Trophoblast cell (in vitro differentiated cells and primary cell): Measurements from ENCODE around the gene MTFR1L.

Experiments
- DNase-seq, 2 donors: peaks; one replicate each; pipeline ENCODE4 v3.0.0-alpha.2; 2016
- H2AFZ ChIP-seq: 2 replicates; pipeline ENCODE4 v1.6.1; 2013; ENCODE audit warnings: low read length, moderate library complexity, mild to moderate bottlenecking; ENCODE audit not compliant: insufficient read depth, poor library complexity
- H2AK5ac ChIP-seq: 2 replicates; pipeline ENCODE4 v1.6.1; 2013; ENCODE audit warnings: mild to moderate bottlenecking, low read length
- H2BK120ac ChIP-seq: 2 replicates; pipeline ENCODE4 v1.6.1; 2013; ENCODE audit warnings: low read length, mild to moderate bottlenecking, moderate library complexity; ENCODE audit not compliant: insufficient read depth, poor library complexity
- H2BK12ac ChIP-seq: 2 replicates; pipeline ENCODE4 v1.6.1; 2013; ENCODE audit warnings: mild to moderate bottlenecking, low read length, moderate library complexity
- H2BK5ac ChIP-seq: 2 replicates; pipeline ENCODE4 v1.6.1; 2013; ENCODE audit warnings: low read length, low read depth, moderate library complexity, mild to moderate bottlenecking; ENCODE audit not compliant: poor library complexity
- H3K14ac ChIP-seq: 2 replicates; pipeline ENCODE4 v1.6.1; 2013; ENCODE audit warnings: mild to moderate bottlenecking, low read length
- H3K18ac ChIP-seq: 2 replicates; pipeline ENCODE4 v1.6.1; 2013; ENCODE audit warnings: mild to moderate bottlenecking, low read length
- H3K23ac ChIP-seq: 2 replicates; pipeline ENCODE4 v1.6.1; 2013; ENCODE audit warnings: low read length
- H3K27ac ChIP-seq: 2 replicates; pipeline ENCODE4 v1.5.1; 2013; ENCODE audit warnings: low read depth, mild to moderate bottlenecking, inconsistent platforms, low read length, moderate library complexity
- H3K27me3 ChIP-seq: 2 replicates; pipeline ENCODE4 v1.6.1; 2013; ENCODE audit warnings: inconsistent platforms, mild to moderate bottlenecking, low read length, moderate library complexity; ENCODE audit not compliant: insufficient read depth
- H3K36me3 ChIP-seq, 2 experiments: 1 replicate in 1 of 2; 2 replicates in 1 of 2; pipeline ENCODE4 v1.6.1; 2013; ENCODE audit warnings: low read length in 2 of 2, mild to moderate bottlenecking in 2 of 2, moderate library complexity in 1 of 2; ENCODE audit not compliant: insufficient read depth in 2 of 2, control insufficient read depth in 1 of 2
- H3K4ac ChIP-seq: 2 replicates; pipeline ENCODE4 v1.6.1; 2013; ENCODE audit warnings: low read depth, mild to moderate bottlenecking, low read length, moderate library complexity
- H3K4me1 ChIP-seq, 2 experiments: 1 replicate in 1 of 2; 2 replicates in 1 of 2; pipeline ENCODE4 v1.6.1; 2013; ENCODE audit warnings: low read length in 2 of 2, mild to moderate bottlenecking in 2 of 2, moderate library complexity in 1 of 2; ENCODE audit not compliant: insufficient read depth in 2 of 2, control insufficient read depth in 1 of 2
- H3K4me2 ChIP-seq: 2 replicates; pipeline ENCODE4 v1.6.1; 2013; ENCODE audit warnings: inconsistent platforms, mild to moderate bottlenecking, low read length, moderate library complexity
- H3K4me3 ChIP-seq: 2 replicates; pipeline ENCODE4 v1.5.1; 2013; ENCODE audit warnings: mild to moderate bottlenecking, low read depth, low read length, inconsistent platforms
- H3K79me1 ChIP-seq: one replicate; pipeline ENCODE4 v1.6.1; 2013; ENCODE audit warnings: low read length
- H3K79me2 ChIP-seq: 2 replicates; pipeline ENCODE4 v1.6.1; 2013; ENCODE audit warnings: low read length, mild to moderate bottlenecking; ENCODE audit not compliant: control insufficient read depth, insufficient read depth, poor library complexity
- H3K9ac ChIP-seq: 2 replicates; pipeline ENCODE4 v1.6.1; 2013; ENCODE audit warnings: mild to moderate bottlenecking, low read length
- H3K9me3 ChIP-seq: 2 replicates; pipeline ENCODE4 v1.6.1; 2013; ENCODE audit warnings: low read depth, mild to moderate bottlenecking, control low read depth, inconsistent platforms, low read length; ENCODE audit not compliant: insufficient read depth
- H4K12ac ChIP-seq: 2 replicates; pipeline ENCODE4 v1.6.1; 2013; ENCODE audit warnings: low read depth, mild to moderate bottlenecking, low read length, moderate library complexity
- H4K8ac ChIP-seq: 2 replicates; pipeline ENCODE4 v1.6.1; 2013; ENCODE audit warnings: low read depth, mild to moderate bottlenecking, low read length, moderate library complexity
- H4K91ac ChIP-seq: one replicate; pipeline ENCODE4 v1.6.1; 2013; ENCODE audit warnings: low read depth, mild to moderate bottlenecking, low read length, moderate library complexity
- WGBS: extraction: QIAGEN DNeasy Blood & Tissue Kit; methylation state at CpG from one replicate; pipeline ENCODE4 v1.1.7; 2013; ENCODE audit warnings: missing lambda C conversion rate; ENCODE audit not compliant: insufficient read length, insufficient coverage; ENCODE audit errors: extremely low coverage; 5-methylcytosine and 5-hydroxymethylcytosine counted together

MTFR1L gene

DNA sequence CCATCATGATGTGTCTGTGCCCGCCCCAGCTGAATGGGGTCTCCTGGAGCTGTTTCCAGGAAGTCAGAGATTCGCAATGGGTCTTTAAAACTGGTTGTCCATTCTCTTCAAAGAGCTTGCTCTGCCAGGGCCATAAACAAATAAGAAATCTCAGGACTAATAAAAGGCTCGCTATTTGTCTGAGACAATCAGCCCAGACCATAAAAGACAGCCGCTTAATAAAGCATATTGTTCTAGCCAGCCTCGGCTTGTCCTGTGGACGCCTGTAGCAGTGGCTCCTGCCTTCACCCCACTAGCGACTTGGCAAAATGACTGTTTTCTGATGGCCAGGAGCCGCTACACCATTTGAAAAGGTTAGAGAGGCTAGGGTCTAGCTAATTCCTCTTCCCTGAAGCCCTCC is 40.4 kb upstream of the MTFR1L start:
- Histone ChIP-seq H2BK5ac (no peak overlapping the region), H3K79me1 (no peaks in the 10 kb centered on the region), H3K14ac (no peak overlapping the region), H2AFZ (no peak overlapping the region), H3K27me3 (no peaks in the 10 kb centered on the region), H3K27ac (no peak overlapping the region), H3K9ac (no peak overlapping the region), H4K91ac (no peak overlapping the region), H4K12ac (no peak overlapping the region), H2AK5ac (no peak overlapping the region), H4K8ac (no peak overlapping the region), H3K79me2 (no peaks in the 10 kb centered on the region), H3K4ac (no peak overlapping the region), H3K23ac (no peak overlapping the region), H3K18ac (no peak overlapping the region), H3K9me3 (no peaks in the 10 kb centered on the region), H2BK120ac (no peak overlapping the region), H3K36me3 (no peaks in the 10 kb centered on the region), H2BK12ac (no peak overlapping the region), H3K4me3 (no peak overlapping the region), H3K4me2 (no peak overlapping the region), H3K4me1 (peaks cover 16 to 18% of the 10 kb centered on the region in 2 experiments)
- DNase-seq, result no peak
- no CpG with 5 or more reads among the region's 8 CpGs for WGBS

DNA sequence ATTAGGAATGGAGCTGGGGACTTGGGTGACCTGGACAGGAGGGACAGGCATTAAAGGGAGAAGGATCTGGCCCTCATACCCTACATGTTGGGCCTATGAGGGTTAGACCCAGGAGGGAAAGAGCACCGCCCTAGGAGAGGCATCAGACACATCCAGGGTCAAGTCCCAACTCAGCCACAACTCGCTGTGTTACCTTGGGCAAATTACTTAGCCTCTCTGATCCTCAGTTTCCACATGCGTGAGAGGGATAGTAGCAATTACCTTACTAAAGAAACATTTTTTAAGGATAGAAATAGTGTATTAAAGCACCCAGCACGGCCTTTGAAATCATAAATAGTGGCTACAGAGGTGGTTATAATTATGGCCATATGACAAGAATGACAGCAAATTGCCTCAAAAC is 39.9 kb upstream of the MTFR1L start:
- Histone ChIP-seq H4K8ac (no peak overlapping the region), H3K4me3 (no peak overlapping the region), H3K9ac (no peak overlapping the region), H3K23ac (no peak overlapping the region), H3K4me1 (peaks cover 12 to 20% of the 10 kb centered on the region in 2 experiments), H3K27me3 (no peaks in the 10 kb centered on the region), H3K79me1 (no peaks in the 10 kb centered on the region), H4K12ac (no peak overlapping the region), H2BK12ac (no peak overlapping the region), H3K18ac (no peak overlapping the region), H3K4me2 (no peak overlapping the region), H2AK5ac (no peak overlapping the region), H2AFZ (no peak overlapping the region), H2BK5ac (no peak overlapping the region), H2BK120ac (no peak overlapping the region), H3K14ac (no peak overlapping the region), H3K36me3 (no peaks in the 10 kb centered on the region), H3K4ac (no peak overlapping the region), H4K91ac (no peak overlapping the region), H3K27ac (no peak overlapping the region), H3K79me2 (no peaks in the 10 kb centered on the region), H3K9me3 (no peaks in the 10 kb centered on the region)
- DNase-seq, result no peak
- no CpG with 5 or more reads among the region's 4 CpGs for WGBS

DNA sequence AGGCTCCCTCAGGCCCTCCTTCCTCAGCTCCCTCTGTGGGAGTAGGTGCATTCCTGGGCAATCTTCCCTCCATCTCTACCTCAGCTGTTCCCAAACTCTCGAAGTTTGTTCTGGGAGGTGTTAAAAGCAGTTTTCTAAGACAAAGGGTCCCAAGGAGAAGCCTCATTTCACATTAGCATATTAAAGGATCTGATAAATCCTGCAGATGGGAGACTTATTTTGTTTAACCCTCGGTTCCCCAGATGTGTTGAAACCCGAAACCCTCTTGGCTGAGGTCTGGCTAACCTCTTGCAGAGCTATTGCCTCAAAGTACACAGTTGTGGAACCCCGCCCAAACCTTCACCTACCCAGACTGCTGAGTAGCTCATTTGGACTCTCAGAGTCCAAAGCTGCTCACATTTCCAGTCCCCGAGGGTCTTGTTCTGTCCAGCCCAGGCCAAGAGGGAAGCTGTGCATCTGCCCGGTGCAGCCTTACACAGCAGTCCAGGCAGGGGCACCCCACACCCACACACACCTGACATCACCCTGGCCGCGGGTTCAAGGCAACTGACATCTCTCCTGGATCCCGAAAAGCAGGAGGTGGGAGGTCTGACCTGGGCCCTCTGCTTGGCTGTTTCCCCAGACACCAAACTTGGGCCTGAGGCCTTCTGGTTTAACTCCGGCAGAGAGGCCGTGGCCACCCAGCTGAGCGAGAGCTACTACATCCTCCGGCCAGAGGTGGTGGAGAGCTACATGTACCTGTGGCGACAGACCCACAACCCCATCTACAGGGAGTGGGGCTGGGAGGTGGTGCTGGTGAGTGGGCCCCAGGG is 39.2 kb upstream of the MTFR1L start:
- H4K12ac ChIP-seq, result no peak overlapping the region
- H3K4me1 ChIP-seq, result peaks cover 6 to 15% of the 10 kb centered on the region in 2 experiments
- H3K36me3 ChIP-seq, result no peaks in the 10 kb centered on the region
- H3K23ac ChIP-seq, result no peak overlapping the region
- H3K4me2 ChIP-seq, result no peak overlapping the region
- H3K79me2 ChIP-seq, result no peaks in the 10 kb centered on the region
- no CpG with 5 or more reads among the region's 14 CpGs for WGBS
- no peak overlapping the region for H3K14ac ChIP-seq
- no peaks in the 10 kb centered on the region for H3K79me1 ChIP-seq
- no peak overlapping the region for H4K8ac ChIP-seq
- H2AK5ac ChIP-seq, result no peak overlapping the region
- H2BK5ac ChIP-seq, result no peak overlapping the region
- H3K27ac ChIP-seq, result no peak overlapping the region
- H2BK12ac ChIP-seq, result no peak overlapping the region
- H4K91ac ChIP-seq, result no peak overlapping the region
- no peak overlapping the region for H3K4ac ChIP-seq
- H2BK120ac ChIP-seq, result no peak overlapping the region
- H3K18ac ChIP-seq, result no peak overlapping the region
- no peak for DNase-seq
- H3K9ac ChIP-seq, result no peak overlapping the region
- no peaks in the 10 kb centered on the region for H3K27me3 ChIP-seq
- H3K9me3 ChIP-seq, result no peaks in the 10 kb centered on the region
- no peak overlapping the region for H2AFZ ChIP-seq
- no peak overlapping the region for H3K4me3 ChIP-seq

GRCh38 chr1:25781130-25781433 is 38.7 kb upstream of the MTFR1L start:
- H2BK5ac ChIP-seq, result no peak overlapping the region
- no peaks in the 10 kb centered on the region for H3K9me3 ChIP-seq
- H4K91ac ChIP-seq, result no peak overlapping the region
- no peaks in the 10 kb centered on the region for H3K36me3 ChIP-seq
- no peak overlapping the region for H3K18ac ChIP-seq
- H4K12ac ChIP-seq, result no peak overlapping the region
- H3K4ac ChIP-seq, result no peak overlapping the region
- no peak overlapping the region for H2AK5ac ChIP-seq
- H3K9ac ChIP-seq, result no peak overlapping the region
- no peak overlapping the region for H2BK12ac ChIP-seq
- H3K4me3 ChIP-seq, result no peak overlapping the region
- no peak for DNase-seq
- WGBS, result no CpG with 5 or more reads among the region's 3 CpGs
- no peak overlapping the region for H3K23ac ChIP-seq
- H4K8ac ChIP-seq, result no peak overlapping the region
- H3K14ac ChIP-seq, result no peak overlapping the region
- peaks cover 6 to 15% of the 10 kb centered on the region in 2 experiments for H3K4me1 ChIP-seq
- H3K27me3 ChIP-seq, result no peaks in the 10 kb centered on the region
- H3K4me2 ChIP-seq, result no peak overlapping the region
- no peak overlapping the region for H3K27ac ChIP-seq
- no peak overlapping the region for H2BK120ac ChIP-seq
- no peak overlapping the region for H2AFZ ChIP-seq
- no peaks in the 10 kb centered on the region for H3K79me2 ChIP-seq
- no peaks in the 10 kb centered on the region for H3K79me1 ChIP-seq
